Panc1 (cell line): Measurements from ENCODE around the gene ACER1. TPM values are rescaled to one million over a fixed set of nuclear protein-coding genes. Genes with fewer than 3 reads are reported as not detected.

ENCODE experiments used
- ATAC-seq: fragments of 200-7000 bp; cut with Tn5 transposase; 2 replicates; pipeline ENCODE4 v1.9.1; 2020; ENCODE audit warnings: mild to moderate bottlenecking, moderate library complexity
- BruUV-seq: library from RNA; stranded (reverse); fragments of 400-500 nt; replicated peaks from 2 replicates; lab custom pipeline; 2021; lab: Mats Ljungman, UMichigan
- CTCF ChIA-PET: fragments of 300-600 bp; sonication (Branson Sonifier 250); formaldehyde crosslinking; loops from one replicate; lab custom pipeline; 2022; ENCODE audit warnings: antibody characterized with exemption; lab: Charles Lee
- POLR2A ChIA-PET: fragments of 300-600 bp; sonication (Branson Sonifier 250); formaldehyde crosslinking; loops from one replicate; lab custom pipeline; 2022; ENCODE audit warnings: antibody characterized with exemption; lab: Charles Lee
- DNase-seq: peaks from one replicate; pipeline ENCODE4 v3.0.0-alpha.2; 2010; ENCODE audit warnings: low read depth, low spot score
- H3K27ac ChIP-seq: 2 replicates; pipeline ENCODE4 v1.5.1; 2011; ENCODE audit warnings: mild to moderate bottlenecking, low read length, inconsistent platforms
- H3K27me3 ChIP-seq: fragments of 200-500 bp; sonication (Bioruptor generic); 2 replicates; pipeline ENCODE4 v1.6.0; 2014; ENCODE audit warnings: low read length, inconsistent platforms; ENCODE audit not compliant: control insufficient read depth, insufficient read depth
- H3K36me3 ChIP-seq: fragments of 200-500 bp; sonication (Bioruptor generic); 2 replicates; pipeline ENCODE4 v1.5.1; 2014; ENCODE audit warnings: inconsistent platforms, mild to moderate bottlenecking, low read length, moderate library complexity; ENCODE audit not compliant: control insufficient read depth, insufficient read depth
- H3K4me1 ChIP-seq: 2 replicates; pipeline ENCODE4 v1.5.1; 2011; ENCODE audit warnings: inconsistent platforms, mild to moderate bottlenecking, low read length, moderate library complexity; ENCODE audit not compliant: control insufficient read depth, insufficient read depth
- H3K4me3 ChIP-seq, 2 experiments: 2 replicates each; pipeline ENCODE4 v1.5.1; 2011 to 2012; ENCODE audit warnings: low read depth in 2 of 2, low read length in 2 of 2, mild to moderate bottlenecking in 2 of 2, inconsistent platforms in 1 of 2, moderate library complexity in 1 of 2
- H3K9me3 ChIP-seq: fragments of 200-500 bp; sonication (Bioruptor generic); 2 replicates; pipeline ENCODE4 v1.5.1; 2014; ENCODE audit warnings: low read depth, mild to moderate bottlenecking, inconsistent platforms, low read length, moderate library complexity; ENCODE audit not compliant: control insufficient read depth, insufficient read depth
- POLR2AphosphoS5 ChIP-seq: IDR thresholded peaks from 2 replicates; pipeline ENCODE4 v1.6.1; 2012; ENCODE audit warnings: mild to moderate bottlenecking, low read depth, low read length, moderate library complexity
- SIN3A ChIP-seq: IDR thresholded peaks from 2 replicates; pipeline ENCODE4 v1.6.1; 2012; ENCODE audit warnings: low read depth, mild to moderate bottlenecking, low read length, moderate library complexity, borderline replicate concordance; ENCODE audit not compliant: insufficient read depth
- TCF7L2 ChIP-seq: IDR thresholded peaks from 2 replicates; pipeline ENCODE4 v1.6.1; 2011; ENCODE audit warnings: mild to moderate bottlenecking, low read depth, low read length, inconsistent platforms
- in situ Hi-C: cut with HindIII; loops from 2 replicates; pipeline ENCODE4 v1.10.0; 2016; ENCODE audit warnings: low sequenced_read_pairs, low pct_unique_long_range_greater_than_20kb
- intact Hi-C: fragments of 100-400 bp; cut with micrococcal nuclease; formaldehyde crosslinking; loops from one replicate; pipeline ENCODE4 v1.10.0; 2022; ENCODE audit not compliant: unreplicated experiment
- total RNA-seq: library from RNA; stranded (reverse); gene quantifications from one replicate; pipeline ENCODE4 v1.2.1, GENCODE V29; 2021; ENCODE audit not compliant: unreplicated experiment
- TF ChIP-seq, protein P1 (sequence below), 2 experiments: IDR thresholded peaks; 2 replicates each; pipeline ENCODE4 v1.6.1; 2011 to 2012; ENCODE audit warnings: low read depth in 2 of 2, control low read depth in 1 of 2, low read length in 1 of 2, mild to moderate bottlenecking in 1 of 2, moderate library complexity in 1 of 2; ENCODE audit not compliant: insufficient read depth in 1 of 2
- TF ChIP-seq, protein P2 (sequence below): fragments of 450-650 bp; IDR thresholded peaks from 2 replicates; pipeline ENCODE4 v1.5.1; 2017; ENCODE audit warnings: mild to moderate bottlenecking

Gene ACER1
- total RNA-seq, 1 experiment from 2014 or later, result not detected

DNA sequence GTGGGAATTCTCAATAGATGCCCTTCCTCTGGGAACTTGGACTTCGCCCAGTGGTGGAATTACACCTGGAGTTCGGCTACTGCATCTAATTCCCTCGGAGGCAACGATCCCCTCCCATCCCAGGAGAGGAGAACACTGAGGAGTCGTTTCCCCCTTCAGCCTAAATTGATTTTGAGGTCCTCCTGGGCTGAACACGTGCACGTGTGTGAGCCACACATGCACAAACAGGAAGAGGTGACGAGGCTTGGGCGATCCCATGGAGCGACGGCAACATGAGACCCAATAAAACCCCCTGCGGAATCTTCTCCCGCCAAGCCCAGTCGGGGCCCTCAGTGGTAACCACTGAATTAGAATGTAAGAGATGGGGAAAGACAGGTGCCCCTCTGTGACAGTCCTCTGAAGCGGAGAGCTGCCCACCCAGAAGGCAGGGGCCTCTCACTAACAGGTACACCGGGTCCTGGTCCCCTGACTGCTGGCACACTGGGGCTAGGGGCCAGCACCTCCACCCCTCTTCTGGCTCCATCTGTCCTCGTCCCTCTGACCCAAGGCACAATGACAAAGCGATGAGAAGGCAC lies 58.2 kb downstream of the ACER1 start:
- H3K27me3 ChIP-seq, result no peaks in the 10 kb centered on the region
- ATAC-seq (no peak), DNase-seq (no peak)
- H3K4me3 ChIP-seq, result no peak overlapping the region
- peaks cover 20% of the 10 kb centered on the region for H3K4me1 ChIP-seq
- intact Hi-C loops, result no loop called here
- no peaks in the 10 kb centered on the region for H3K9me3 ChIP-seq
- no peak overlapping the region for H3K27ac ChIP-seq
- TF ChIP-seq, protein P1, sequence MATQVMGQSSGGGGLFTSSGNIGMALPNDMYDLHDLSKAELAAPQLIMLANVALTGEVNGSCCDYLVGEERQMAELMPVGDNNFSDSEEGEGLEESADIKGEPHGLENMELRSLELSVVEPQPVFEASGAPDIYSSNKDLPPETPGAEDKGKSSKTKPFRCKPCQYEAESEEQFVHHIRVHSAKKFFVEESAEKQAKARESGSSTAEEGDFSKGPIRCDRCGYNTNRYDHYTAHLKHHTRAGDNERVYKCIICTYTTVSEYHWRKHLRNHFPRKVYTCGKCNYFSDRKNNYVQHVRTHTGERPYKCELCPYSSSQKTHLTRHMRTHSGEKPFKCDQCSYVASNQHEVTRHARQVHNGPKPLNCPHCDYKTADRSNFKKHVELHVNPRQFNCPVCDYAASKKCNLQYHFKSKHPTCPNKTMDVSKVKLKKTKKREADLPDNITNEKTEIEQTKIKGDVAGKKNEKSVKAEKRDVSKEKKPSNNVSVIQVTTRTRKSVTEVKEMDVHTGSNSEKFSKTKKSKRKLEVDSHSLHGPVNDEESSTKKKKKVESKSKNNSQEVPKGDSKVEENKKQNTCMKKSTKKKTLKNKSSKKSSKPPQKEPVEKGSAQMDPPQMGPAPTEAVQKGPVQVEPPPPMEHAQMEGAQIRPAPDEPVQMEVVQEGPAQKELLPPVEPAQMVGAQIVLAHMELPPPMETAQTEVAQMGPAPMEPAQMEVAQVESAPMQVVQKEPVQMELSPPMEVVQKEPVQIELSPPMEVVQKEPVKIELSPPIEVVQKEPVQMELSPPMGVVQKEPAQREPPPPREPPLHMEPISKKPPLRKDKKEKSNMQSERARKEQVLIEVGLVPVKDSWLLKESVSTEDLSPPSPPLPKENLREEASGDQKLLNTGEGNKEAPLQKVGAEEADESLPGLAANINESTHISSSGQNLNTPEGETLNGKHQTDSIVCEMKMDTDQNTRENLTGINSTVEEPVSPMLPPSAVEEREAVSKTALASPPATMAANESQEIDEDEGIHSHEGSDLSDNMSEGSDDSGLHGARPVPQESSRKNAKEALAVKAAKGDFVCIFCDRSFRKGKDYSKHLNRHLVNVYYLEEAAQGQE (IDR thresholded peaks at IDR 0.05; ENCODE audit: insufficient read depth in 1 of 2, low read depth in 2 of 2, low read length in 1 of 2), result no peak
- TF ChIP-seq, protein P2, sequence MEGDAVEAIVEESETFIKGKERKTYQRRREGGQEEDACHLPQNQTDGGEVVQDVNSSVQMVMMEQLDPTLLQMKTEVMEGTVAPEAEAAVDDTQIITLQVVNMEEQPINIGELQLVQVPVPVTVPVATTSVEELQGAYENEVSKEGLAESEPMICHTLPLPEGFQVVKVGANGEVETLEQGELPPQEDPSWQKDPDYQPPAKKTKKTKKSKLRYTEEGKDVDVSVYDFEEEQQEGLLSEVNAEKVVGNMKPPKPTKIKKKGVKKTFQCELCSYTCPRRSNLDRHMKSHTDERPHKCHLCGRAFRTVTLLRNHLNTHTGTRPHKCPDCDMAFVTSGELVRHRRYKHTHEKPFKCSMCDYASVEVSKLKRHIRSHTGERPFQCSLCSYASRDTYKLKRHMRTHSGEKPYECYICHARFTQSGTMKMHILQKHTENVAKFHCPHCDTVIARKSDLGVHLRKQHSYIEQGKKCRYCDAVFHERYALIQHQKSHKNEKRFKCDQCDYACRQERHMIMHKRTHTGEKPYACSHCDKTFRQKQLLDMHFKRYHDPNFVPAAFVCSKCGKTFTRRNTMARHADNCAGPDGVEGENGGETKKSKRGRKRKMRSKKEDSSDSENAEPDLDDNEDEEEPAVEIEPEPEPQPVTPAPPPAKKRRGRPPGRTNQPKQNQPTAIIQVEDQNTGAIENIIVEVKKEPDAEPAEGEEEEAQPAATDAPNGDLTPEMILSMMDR, result no peak
- no peaks in the 10 kb centered on the region; the same call in 1 of the 2 replicates for H3K36me3 ChIP-seq
- CTCF ChIA-PET, result no interaction called here
- in situ Hi-C loops, result no loop called here
- BruUV-seq, result no TSS peak
- POLR2A ChIA-PET, result interaction anchor here (0.6 kb wide), 1 partner anchor 20 kb away, joined by 15 read pairs; no protein-coding TSS in a partner anchor

DNA sequence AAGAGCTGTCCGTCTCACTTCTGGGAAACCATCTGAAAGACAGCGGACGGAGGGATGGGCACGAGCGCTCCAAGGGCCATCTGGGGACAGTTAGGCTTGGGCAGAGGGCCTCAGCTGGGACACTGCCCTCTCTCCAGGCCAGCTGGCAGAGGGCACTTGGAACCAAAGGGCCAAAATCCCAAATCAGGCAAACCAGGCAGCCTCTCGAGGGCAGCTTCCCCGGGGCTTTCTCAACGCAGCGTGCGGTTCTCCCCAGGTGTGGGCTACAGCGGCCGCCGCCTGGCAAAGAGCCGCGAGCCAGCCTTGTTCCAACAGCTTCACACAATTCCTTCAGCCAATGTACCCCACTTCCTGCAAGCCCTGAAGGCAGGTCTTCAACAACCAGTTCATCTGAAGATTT lies 58.7 kb downstream of the ACER1 start:
- Histone ChIP-seq H3K4me3 (no peak overlapping the region), H3K9me3 (no peaks in the 10 kb centered on the region), H3K27me3 (no peaks in the 10 kb centered on the region), H3K27ac (no peak overlapping the region), H3K36me3 (no peaks in the 10 kb centered on the region; the same call in 1 of the 2 replicates), H3K4me1 (peaks cover 20% of the 10 kb centered on the region)
- TF ChIP-seq SIN3A, result no peak
- TF ChIP-seq, protein P1 (IDR thresholded peaks at IDR 0.05; ENCODE audit: insufficient read depth in 1 of 2, low read depth in 2 of 2, low read length in 1 of 2), result no peak
- TF ChIP-seq TCF7L2, result no peak
- TF ChIP-seq POLR2AphosphoS5, result no peak
- TF ChIP-seq, protein P2, result no peak
- ChIA-PET CTCF (no interaction called here), POLR2A (no interaction called here)
- intact Hi-C loops (no loop called here), in situ Hi-C loops (no loop called here)
- ATAC-seq, result no peak
- no peak for DNase-seq
- BruUV-seq, result no TSS peak
